HG03108 (cell line): ENCODE results near the gene NKX2-4.

Experiments
- ATAC-seq: cut with Tn5 transposase; IDR thresholded peaks from one replicate; pipeline ENCODE4 v1.9.1; 2021; ENCODE audit warnings: moderate library complexity; ENCODE audit not compliant: unreplicated experiment

Gene NKX2-4

DNA sequence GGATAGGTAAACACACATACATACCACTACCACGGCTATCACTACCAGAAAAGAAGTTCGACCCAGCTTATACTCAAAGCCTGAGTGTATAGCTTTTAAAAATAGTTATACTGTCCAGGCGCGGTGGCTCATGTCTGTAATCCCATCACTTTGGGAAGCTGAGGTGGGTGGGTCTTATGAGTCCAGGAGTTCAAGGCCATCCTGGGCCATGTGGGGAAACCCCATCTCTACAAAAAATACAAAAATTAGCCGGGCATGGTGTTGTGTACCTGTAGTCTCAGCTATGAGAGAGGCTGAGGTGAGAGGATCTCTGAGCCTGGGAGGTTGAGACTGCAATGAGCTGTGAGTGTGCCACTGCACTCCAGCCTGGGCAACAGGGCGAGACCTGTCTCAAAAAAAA is 32.9 kb downstream of the NKX2-4 start:
- ATAC-seq: no peak

DNA sequence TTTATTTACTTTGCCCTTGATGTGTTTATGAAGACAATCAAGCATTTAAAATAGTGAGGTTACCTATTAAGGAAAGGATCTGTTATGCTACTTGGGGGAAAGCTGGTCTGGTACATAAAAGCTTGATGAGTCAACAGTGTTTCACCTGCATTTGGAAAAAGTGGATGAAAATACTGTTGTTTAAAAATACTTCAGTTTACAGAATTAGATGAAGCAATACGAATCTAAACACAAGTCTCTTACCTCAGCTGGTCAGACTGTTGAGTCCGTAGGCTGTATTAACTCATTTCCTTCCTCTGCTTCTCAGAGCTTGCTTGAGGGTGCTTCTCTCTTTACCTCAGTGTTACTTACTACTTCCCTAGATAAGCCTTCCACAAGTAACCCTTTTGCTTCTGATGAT is 36.1 kb downstream of the NKX2-4 start:
- ATAC-seq: no peak

DNA sequence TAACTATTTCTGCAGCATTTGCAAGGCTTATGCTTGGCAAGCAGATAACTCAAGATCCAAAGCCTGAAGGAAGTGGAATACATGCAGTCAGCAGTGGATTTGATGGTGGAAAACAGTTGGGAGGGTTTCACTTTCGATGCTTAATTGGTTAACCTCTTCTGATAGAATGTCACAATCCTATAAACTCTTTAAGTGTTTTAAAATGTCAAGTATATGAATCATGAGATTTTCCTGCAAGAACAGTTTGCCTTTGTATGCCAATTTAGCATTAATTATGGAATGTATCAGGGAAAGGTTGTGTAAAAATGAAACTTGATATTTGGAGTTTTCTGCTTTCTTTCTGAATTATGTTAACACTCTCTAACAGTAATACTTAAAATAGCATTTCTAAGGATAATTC is 36.6 kb downstream of the NKX2-4 start:
- ATAC-seq: no peak

DNA sequence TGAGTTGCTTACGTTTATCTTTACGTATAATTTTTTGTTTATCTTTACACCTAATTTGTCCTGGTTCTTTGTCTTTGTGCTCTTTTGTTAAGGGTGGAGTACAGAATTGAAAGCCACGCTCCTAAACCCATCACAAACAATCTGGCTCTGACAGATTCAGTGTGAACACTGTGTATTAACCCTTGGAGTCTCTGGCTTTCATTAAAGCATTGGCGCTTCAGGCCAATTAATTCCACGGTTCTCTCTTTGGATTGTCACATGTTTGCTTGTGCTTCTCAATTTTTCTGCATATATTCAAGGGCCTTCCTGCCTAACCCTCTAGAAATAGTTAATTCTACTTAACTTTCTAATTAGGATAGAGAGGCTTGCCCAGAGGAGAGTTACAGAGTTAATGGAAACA is 38.6 kb downstream of the NKX2-4 start:
- no peak for ATAC-seq

DNA sequence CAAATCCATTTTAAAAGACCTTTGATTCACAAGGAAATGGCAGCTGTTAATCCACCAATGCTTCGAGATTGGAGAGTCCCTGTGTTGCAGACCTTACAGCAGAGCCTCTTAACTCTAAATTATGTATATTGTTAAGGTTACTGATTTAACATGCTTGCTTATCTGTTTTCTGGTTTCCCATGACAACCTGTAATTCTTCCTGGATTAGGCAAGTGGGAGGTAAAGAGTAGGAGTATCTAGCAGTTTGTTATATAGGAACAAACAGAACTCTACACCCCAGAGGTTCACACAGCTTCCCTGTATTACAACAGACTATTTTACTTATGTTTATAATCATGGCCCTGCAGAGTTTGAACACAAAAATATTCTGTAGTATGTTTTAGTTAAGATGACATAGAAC is 39.5 kb downstream of the NKX2-4 start:
- no peak for ATAC-seq

DNA sequence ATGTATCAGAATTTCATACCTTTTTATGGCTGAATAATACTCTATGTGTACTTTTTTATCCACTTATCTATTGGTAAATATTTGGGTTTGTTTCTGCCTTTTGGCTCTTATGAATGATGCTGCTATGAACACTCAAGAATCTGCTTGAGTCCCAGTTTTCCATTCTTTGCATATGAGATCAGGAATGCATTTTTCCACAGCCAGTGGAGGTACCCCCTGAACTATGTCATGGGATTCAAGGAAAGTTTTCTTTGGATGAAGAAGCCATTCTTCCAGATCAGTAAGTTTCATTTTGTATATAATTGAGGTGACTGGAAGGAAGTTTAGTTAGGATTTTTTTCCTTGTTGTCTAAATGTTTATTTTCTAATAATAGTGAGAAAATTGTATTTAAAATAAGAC is 40.9 kb downstream of the NKX2-4 start:
- no peak for ATAC-seq

DNA sequence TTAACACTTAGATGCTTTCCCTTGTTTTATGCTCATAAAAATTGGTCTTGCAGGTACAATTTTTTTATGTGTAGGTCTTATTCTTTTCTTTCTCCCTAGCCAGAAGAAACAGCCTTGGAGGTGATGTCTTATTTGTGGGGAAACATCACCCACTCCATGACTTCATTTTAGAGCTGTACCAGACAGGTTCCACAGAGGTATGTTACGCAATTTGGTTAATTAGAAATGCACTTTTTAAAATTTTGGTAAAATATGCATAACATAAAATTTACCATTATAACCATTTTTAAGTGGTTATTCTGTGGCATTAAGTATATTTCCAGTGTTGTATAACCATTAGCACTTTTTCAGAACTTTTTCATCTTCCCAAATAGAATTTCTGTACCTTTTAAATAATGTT is 41.3 kb downstream of the NKX2-4 start:
- no peak for ATAC-seq

DNA sequence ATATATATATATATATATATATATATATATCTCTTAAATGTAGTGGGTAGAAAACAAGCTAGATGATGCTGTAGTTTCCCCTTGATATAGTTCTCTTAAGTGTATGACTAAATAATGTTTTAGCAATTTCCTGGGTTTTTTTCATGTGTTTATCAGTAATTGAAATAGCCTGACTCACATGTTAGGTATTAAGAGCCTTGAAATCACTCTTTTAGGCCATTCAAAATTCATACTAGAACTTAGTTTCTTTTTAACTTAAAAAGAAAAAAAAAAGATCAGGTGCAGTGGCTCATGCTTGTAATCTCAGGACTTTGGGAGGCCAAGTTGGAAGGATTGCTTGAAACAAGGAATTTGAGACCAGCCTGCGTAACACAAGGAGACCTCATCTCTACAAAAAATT is 44.1 kb downstream of the NKX2-4 start:
- ATAC-seq: no peak

DNA sequence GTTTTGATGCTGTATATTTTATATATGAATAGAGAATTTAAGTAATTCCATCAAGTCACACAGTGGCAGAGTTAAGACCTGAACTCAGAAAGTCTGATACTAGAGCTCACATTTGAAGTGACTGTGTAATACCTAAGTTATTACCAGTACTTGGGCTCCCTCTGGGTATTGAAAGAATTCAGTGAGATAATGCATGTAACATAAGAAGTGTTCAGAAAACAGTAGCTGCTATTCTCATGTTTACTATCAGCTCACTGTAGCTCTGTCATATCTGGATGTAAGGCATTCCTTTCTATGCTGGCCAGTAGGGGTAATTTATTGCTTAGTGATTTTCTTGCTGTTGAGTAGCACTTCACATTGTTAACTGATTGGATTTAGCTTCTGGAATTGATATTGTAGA is 44.6 kb downstream of the NKX2-4 start:
- no peak for ATAC-seq
